Esophagus muscularis mucosa (tissue), 4 donors: ENCODE measurements around the gene DZIP1. TPM values are rescaled to one million over a fixed set of nuclear protein-coding genes. Genes with fewer than 3 reads are reported as not detected.
A peak's percentile ranks its signal among the peaks of the same experiment; 100 is the strongest.

ENCODE experiments used
- DNase-seq: peaks from one replicate; pipeline ENCODE4 v3.0.0-alpha.2; 2017; ENCODE audit errors: extremely low spot score
- H3K27ac ChIP-seq, 4 donors: fragments of 200-600 bp; sonication (generic); replicated peaks in 1 of 4; 1 replicate in 3 of 4; 2 replicates in 1 of 4; pipeline ENCODE4 v1.5.1; 2016 to 2019; ENCODE audit warnings: mild to moderate bottlenecking in 1 of 4
- H3K27me3 ChIP-seq, 4 donors: fragments of 200-600 bp; sonication (generic); one replicate each; pipeline versions ENCODE4 v1.5.1 to v1.6.0; 2016 to 2019
- H3K36me3 ChIP-seq, 4 donors: fragments of 200-600 bp; sonication (generic); one replicate each; pipeline ENCODE4 v1.5.1; 2016 to 2019
- H3K4me1 ChIP-seq, 4 donors: fragments of 200-600 bp; sonication (generic); one replicate each; pipeline ENCODE4 v1.5.1; 2016 to 2019
- H3K4me3 ChIP-seq, 4 donors: fragments of 200-600 bp; sonication (generic); 1 replicate in 2 of 4; 2 replicates in 2 of 4; pipeline ENCODE4 v1.5.1; 2016 to 2019; ENCODE audit warnings: mild to moderate bottlenecking in 4 of 4, moderate library complexity in 1 of 4
- H3K9me3 ChIP-seq, 4 donors: fragments of 200-600 bp; sonication (generic); 1 replicate in 3 of 4; 2 replicates in 1 of 4; pipeline ENCODE4 v1.5.1; 2016 to 2019
- CTCF ChIP-seq, 3 experiments: fragments of 200-600 bp in 2 of 3; fragments of 450-650 bp in 1 of 3; sonication (generic) in 2 of 3; IDR thresholded peaks; one replicate each; pipeline ENCODE4 v1.5.1; 2017 to 2019; ENCODE audit warnings: antibody characterized with exemption in 3 of 3, mild to moderate bottlenecking in 2 of 3, moderate library complexity in 1 of 3
- EP300 ChIP-seq: sonication (generic); formaldehyde crosslinking; IDR thresholded peaks from one replicate; pipeline ENCODE4 v1.6.1; 2017; ENCODE audit warnings: antibody characterized with exemption
- POLR2A ChIP-seq: fragments of 450-650 bp; IDR thresholded peaks from one replicate; pipeline ENCODE4 v1.6.1; 2017; ENCODE audit warnings: antibody characterized with exemption, moderate library complexity, mild to moderate bottlenecking, low read depth
- POLR2AphosphoS5 ChIP-seq, 2 donors: sonication (generic); formaldehyde crosslinking; IDR thresholded peaks; one replicate each; pipeline ENCODE4 v1.6.1; 2017; ENCODE audit warnings: antibody characterized with exemption in 2 of 2
- WGBS: methylation state at CpG from one replicate; pipeline ENCODE4 v1.1.5; 2018; 5-methylcytosine and 5-hydroxymethylcytosine counted together
- intact Hi-C: fragments of 100-400 bp; cut with DNase I; formaldehyde crosslinking; loops from one replicate; pipeline ENCODE4 v1.15.1; 2023
- total RNA-seq, 4 donors: library from RNA; depleted of rRNA; stranded (reverse); fragments of >200 nt; gene quantifications; one replicate each; pipeline versions ENCODE4 v1.1.0 to v1.2.1, GENCODE V29; 2016

DZIP1 gene
- total RNA-seq, 4 donors from 2014 or later = 14.5 to 31.3 (median 22.2) TPM

GRCh38 chr13:95636853-95637252 is 7.7 kb downstream of the DZIP1 start:
- no peak for DNase-seq
- TF ChIP-seq EP300 = no peak
- TF ChIP-seq POLR2A = no peak
- no peak for TF ChIP-seq CTCF (IDR thresholded peaks at IDR 0.05)
- TF ChIP-seq POLR2AphosphoS5 (IDR thresholded peaks at IDR 0.05) = no peak
- intact Hi-C loops = no loop called here
- Histone ChIP-seq H3K9me3 (no peaks in the 10 kb centered on the region), H3K36me3 (peaks cover 0 to 15% (median 3%) of the 10 kb centered on the region in 4 donors), H3K4me1 (peaks cover 4 to 11% (median 8%) of the 10 kb centered on the region in 4 donors), H3K27ac (no peak overlapping the region), H3K4me3 (no peak overlapping the region), H3K27me3 (peaks cover 0 to 9% (median 0%) of the 10 kb centered on the region in 4 donors)

GRCh38 chr13:95630593-95630992 is 13.9 kb downstream of the DZIP1 start:
- H3K36me3 ChIP-seq = peaks cover 0 to 58% (median 26%) of the 10 kb centered on the region in 4 donors
- H3K4me1 ChIP-seq = no peaks in the 10 kb centered on the region
- WGBS = 88% methylated on average over 3 of the region's 3 CpGs
- H3K4me3 ChIP-seq = no peak overlapping the region
- peaks cover 0 to 8% (median 0%) of the 10 kb centered on the region in 4 donors for H3K9me3 ChIP-seq
- no peak overlapping the region for H3K27ac ChIP-seq
- no peak for TF ChIP-seq CTCF (IDR thresholded peaks at IDR 0.05)
- no peak for TF ChIP-seq POLR2AphosphoS5 (IDR thresholded peaks at IDR 0.05)
- no peak for TF ChIP-seq EP300
- no peak for TF ChIP-seq POLR2A
- intact Hi-C loops = no loop called here
- no peak for DNase-seq
- H3K27me3 ChIP-seq = no peaks in the 10 kb centered on the region

GRCh38 chr13:95629071-95629470 is 15.4 kb downstream of the DZIP1 start:
- H3K4me1 ChIP-seq = no peaks in the 10 kb centered on the region
- no peak overlapping the region for H3K27ac ChIP-seq
- peak; percentile 66 for DNase-seq
- peaks cover 0 to 8% (median 0%) of the 10 kb centered on the region in 4 donors for H3K9me3 ChIP-seq
- 79% methylated on average over 4 of the region's 4 CpGs for WGBS
- H3K36me3 ChIP-seq = peaks cover 0 to 63% (median 27%) of the 10 kb centered on the region in 4 donors
- TF ChIP-seq CTCF (IDR thresholded peaks at IDR 0.05) (no peak), POLR2A (no peak), EP300 (no peak), POLR2AphosphoS5 (IDR thresholded peaks at IDR 0.05) (no peak)
- H3K4me3 ChIP-seq = no peak overlapping the region
- intact Hi-C loops = loop anchor here (5.0 kb wide), 1 partner anchor 33 kb away; no protein-coding TSS in a partner anchor
- no peaks in the 10 kb centered on the region for H3K27me3 ChIP-seq

- no peak overlapping the region for H3K4me3 ChIP-seq
- H3K4me1 ChIP-seq = no peaks in the 10 kb centered on the region
- no peaks in the 10 kb centered on the region for H3K27me3 ChIP-seq
- TF ChIP-seq CTCF (IDR thresholded peaks at IDR 0.05) = no peak
- no peak for TF ChIP-seq POLR2A
- no peak for TF ChIP-seq EP300
- no peak for TF ChIP-seq POLR2AphosphoS5 (IDR thresholded peaks at IDR 0.05)
- no peak for DNase-seq
- 88% methylated on average over 1 of the region's 1 CpG for WGBS
- peaks cover 0 to 63% (median 28%) of the 10 kb centered on the region in 4 donors for H3K36me3 ChIP-seq
- intact Hi-C loops = loop anchor here (5.0 kb wide), 1 partner anchor 34 kb away; no protein-coding TSS in a partner anchor
- no peak overlapping the region for H3K27ac ChIP-seq
- H3K9me3 ChIP-seq = peaks cover 0 to 8% (median 0%) of the 10 kb centered on the region in 4 donors
Observed at GRCh38 chr13:95628488-95628887, 16.0 kb downstream of the DZIP1 start.

GRCh38 chr13:95627590-95627989 is 16.9 kb downstream of the DZIP1 start:
- no peak for DNase-seq
- Histone ChIP-seq H3K27ac (no peak overlapping the region), H3K9me3 (peaks cover 0 to 8% (median 0%) of the 10 kb centered on the region in 4 donors), H3K4me1 (no peaks in the 10 kb centered on the region), H3K27me3 (no peaks in the 10 kb centered on the region), H3K36me3 (peaks cover 0 to 56% (median 30%) of the 10 kb centered on the region in 4 donors), H3K4me3 (no peak overlapping the region)
- 100% methylated on average over 1 of the region's 1 CpG for WGBS
- no peak for TF ChIP-seq EP300
- TF ChIP-seq CTCF (IDR thresholded peaks at IDR 0.05) = no peak
- no peak for TF ChIP-seq POLR2AphosphoS5 (IDR thresholded peaks at IDR 0.05)
- intact Hi-C loops = loop anchor here (5.0 kb wide), 1 partner anchor 35 kb away; no protein-coding TSS in a partner anchor
